Central memory CD8-positive, alpha-beta T cell (primary cell): ENCODE measurements around the gene GRAMD1A.

ENCODE experiments used
- ATAC-seq: fragments of 150-1000 bp; cut with Tn5 transposase; replicated peaks from 2 replicates; pipeline ENCODE4 v1.10.0; 2022; ENCODE audit warnings: mild to moderate bottlenecking, moderate FRiP score, moderate number of reproducible peaks; ENCODE audit not compliant: poor library complexity, severe bottlenecking; ENCODE audit errors: extremely low read depth
- DNase-seq, 2 donors: peaks; one replicate each; pipeline ENCODE4 v3.0.0; 2021; ENCODE audit warnings: low spot score in 2 of 2
- H3K27ac Mint-ChIP-seq: one replicate; pipeline ENCODE4 v1.8.0; 2022; ENCODE audit warnings: low read depth, mild to moderate bottlenecking, moderate library complexity, mixed read lengths
- H3K27me3 Mint-ChIP-seq: one replicate; pipeline ENCODE4 v1.8.0; 2022; ENCODE audit warnings: mixed read lengths
- H3K36me3 Mint-ChIP-seq: one replicate; pipeline ENCODE4 v1.8.0; 2022; ENCODE audit warnings: mild to moderate bottlenecking, moderate library complexity, mixed read lengths; ENCODE audit not compliant: insufficient read depth
- H3K4me1 Mint-ChIP-seq: one replicate; pipeline ENCODE4 v1.8.0; 2022; ENCODE audit warnings: mixed read lengths
- H3K4me3 Mint-ChIP-seq: one replicate; pipeline ENCODE4 v1.8.0; 2022; ENCODE audit warnings: mild to moderate bottlenecking, moderate library complexity, mixed read lengths
- H3K9me3 Mint-ChIP-seq: one replicate; pipeline ENCODE4 v1.8.0; 2022; ENCODE audit warnings: mixed read lengths

The GRAMD1A gene

DNA sequence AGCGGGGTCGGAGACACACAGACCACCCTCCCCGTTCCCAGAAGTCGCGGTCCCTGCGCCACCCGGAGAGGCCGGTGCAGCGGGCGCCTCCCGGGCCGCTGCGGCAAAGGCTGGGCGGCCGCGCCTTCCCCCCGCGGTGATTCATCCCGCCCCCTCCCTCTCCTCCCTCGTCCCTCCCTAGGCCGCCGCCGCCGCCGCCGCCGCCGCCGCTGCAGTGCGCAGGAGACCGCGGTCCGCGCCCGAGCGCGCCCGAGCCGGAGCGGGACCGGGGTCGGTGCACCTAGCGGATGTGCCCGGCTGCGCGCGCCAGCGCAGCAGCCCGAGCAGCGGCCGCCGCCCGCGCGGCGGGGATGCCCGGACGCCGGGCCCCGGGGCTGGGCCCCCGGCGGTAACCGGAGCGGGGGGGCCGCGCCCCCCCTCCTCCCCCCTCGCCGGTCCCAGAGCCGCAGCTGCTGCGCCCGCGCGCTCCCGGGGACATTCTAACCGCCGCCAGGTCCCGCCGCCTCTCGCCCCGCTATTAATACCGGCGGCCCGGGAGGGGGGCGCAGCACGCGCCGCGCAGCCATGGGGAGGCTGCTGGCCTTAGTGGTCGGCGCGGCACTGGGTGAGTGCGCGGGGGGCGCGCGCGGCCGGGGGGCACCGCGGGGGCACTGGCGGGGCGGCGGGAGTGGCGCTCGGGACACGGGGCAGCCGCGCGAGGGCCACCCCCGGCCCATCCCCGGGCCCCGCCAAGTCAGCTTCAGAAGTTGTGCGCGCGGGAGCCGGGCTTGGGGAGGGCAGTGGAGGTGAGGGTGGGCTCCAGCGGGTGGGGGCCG is 30.3 kb downstream of the GRAMD1A start, which contains the start of gene SCN1B:
Gene SCN1B (plus strand): TSS at position 214 of the 815 bp plus-strand sequence. CDS start 351 bp downstream, at position 565.
- peaks cover 8% of the 10 kb centered on the region for H3K36me3 Mint-ChIP-seq
- peaks cover 29% of the 10 kb centered on the region for H3K4me1 Mint-ChIP-seq
- peaks cover 12% of the 10 kb centered on the region for H3K27me3 Mint-ChIP-seq
- peak within 1 kb of the TSS; percentile 71 for H3K4me3 Mint-ChIP-seq
- ATAC-seq, result peak; percentile 73
- H3K27ac Mint-ChIP-seq, result peak within 1 kb of the TSS; percentile 76
- DNase-seq, result no peak
- no peaks in the 10 kb centered on the region for H3K9me3 Mint-ChIP-seq

DNA sequence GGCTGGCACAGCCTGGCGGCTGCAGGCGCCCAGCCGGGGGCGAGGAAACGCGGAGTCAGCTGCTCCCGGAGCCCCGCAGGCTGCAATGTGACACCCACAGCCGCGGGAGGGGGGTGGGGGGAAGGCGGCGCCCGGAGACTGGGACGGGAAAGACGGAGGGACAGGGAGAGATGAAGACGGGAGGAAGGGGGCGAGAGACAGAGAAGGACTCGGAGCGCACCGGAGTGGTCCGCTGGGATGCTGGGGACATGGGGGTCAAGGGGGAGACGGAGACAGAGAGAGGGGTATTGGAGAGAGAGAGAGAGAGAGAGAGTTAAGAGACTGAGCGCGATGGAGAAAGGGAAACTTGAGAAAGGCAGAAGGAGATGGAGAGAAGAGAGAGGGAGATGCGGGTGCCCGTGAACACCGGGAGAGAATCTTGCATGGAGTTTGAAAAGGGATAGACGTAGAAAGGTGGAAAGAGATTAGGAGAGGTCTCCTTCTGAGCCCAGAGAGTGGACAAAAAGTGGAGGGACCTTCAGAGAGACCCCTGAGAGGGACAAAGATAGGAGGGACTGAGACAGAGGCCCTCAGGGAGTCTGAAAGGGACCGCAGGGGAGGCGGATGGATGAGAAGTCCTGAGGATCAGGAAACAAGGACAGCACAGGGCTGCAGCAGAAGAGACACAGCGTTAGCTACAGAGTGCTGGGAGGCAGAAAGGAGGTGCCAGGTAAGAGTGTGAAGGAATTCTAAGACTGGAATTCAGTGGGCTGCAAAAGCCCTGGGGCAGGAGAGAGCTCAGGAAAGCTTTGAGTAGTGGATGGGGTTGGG is 31.2 kb downstream of the GRAMD1A start:
- peaks cover 4% of the 10 kb centered on the region for H3K36me3 Mint-ChIP-seq
- H3K27me3 Mint-ChIP-seq, result peaks cover 12% of the 10 kb centered on the region
- peak overlapping the region; percentile 76 for H3K27ac Mint-ChIP-seq
- H3K9me3 Mint-ChIP-seq, result no peaks in the 10 kb centered on the region
- DNase-seq (no peak), ATAC-seq (no peak)
- H3K4me3 Mint-ChIP-seq, result peak overlapping the region; percentile 71
- peaks cover 29% of the 10 kb centered on the region for H3K4me1 Mint-ChIP-seq

DNA sequence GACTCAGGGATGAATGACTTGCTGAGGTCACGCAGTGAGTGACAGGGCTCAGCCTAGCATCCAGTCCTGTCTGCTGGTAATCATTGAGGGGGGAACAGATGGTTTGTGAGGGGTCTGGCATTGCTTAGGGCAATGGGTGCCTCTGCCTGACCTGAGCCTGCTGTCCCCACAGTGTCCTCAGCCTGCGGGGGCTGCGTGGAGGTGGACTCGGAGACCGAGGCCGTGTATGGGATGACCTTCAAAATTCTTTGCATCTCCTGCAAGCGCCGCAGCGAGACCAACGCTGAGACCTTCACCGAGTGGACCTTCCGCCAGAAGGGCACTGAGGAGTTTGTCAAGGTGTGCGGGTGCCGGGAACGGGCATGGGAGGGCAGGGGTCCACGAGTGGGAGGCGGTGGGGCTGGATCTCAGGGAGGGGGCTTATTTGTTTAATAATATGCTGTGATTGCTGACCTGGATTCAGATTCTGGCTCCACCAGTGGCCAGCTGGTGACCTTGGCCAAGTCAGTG is 32.3 kb downstream of the GRAMD1A start:
- H3K9me3 Mint-ChIP-seq, result no peaks in the 10 kb centered on the region
- H3K27me3 Mint-ChIP-seq, result peaks cover 12% of the 10 kb centered on the region
- DNase-seq (no peak), ATAC-seq (no peak)
- H3K36me3 Mint-ChIP-seq, result peaks cover 3% of the 10 kb centered on the region
- no peak overlapping the region for H3K27ac Mint-ChIP-seq
- no peak overlapping the region for H3K4me3 Mint-ChIP-seq
- H3K4me1 Mint-ChIP-seq, result peaks cover 25% of the 10 kb centered on the region

DNA sequence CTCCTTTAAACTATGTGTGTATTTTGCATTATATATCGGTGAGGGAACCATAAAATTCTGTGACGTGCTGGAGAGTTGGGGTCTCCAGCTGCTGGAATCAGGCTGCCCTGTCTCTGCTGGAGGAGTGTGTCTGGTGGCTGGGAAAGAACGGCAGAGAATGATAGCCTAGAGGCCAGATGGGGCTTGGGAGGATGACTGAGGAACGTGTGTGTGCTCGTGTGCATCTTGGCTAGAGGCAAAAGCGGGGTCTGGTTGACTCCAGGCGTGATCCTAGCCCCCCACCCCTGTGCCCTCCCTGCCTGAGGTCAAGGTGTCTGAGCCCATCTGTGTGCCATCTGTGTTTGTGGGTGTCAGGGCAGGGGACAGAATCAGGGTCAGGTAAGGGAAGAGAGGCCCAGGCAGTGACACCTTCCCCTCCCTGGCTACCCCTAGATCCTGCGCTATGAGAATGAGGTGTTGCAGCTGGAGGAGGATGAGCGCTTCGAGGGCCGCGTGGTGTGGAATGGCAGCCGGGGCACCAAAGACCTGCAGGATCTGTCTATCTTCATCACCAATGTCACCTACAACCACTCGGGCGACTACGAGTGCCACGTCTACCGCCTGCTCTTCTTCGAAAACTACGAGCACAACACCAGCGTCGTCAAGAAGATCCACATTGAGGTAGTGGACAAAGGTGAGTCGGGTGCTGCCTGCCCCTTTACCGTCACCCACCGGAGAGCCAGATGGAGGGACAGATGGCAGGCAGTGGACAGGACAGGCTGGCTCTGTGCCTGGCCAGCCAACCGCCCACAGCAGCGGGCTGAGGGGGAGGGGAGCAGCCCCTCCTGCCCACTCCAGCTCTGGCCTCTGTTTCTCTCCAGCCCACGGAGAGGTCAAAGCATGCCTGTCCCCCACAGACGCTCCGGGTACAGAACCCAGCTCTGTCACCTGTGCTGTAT is 33.2 kb downstream of the GRAMD1A start:
- Mint-ChIP-seq H3K4me1 (peaks cover 16% of the 10 kb centered on the region), H3K27ac (no peak overlapping the region), H3K9me3 (no peaks in the 10 kb centered on the region), H3K36me3 (no peaks in the 10 kb centered on the region), H3K27me3 (peaks cover 12% of the 10 kb centered on the region), H3K4me3 (no peak overlapping the region)
- ATAC-seq (no peak), DNase-seq (no peak)

DNA sequence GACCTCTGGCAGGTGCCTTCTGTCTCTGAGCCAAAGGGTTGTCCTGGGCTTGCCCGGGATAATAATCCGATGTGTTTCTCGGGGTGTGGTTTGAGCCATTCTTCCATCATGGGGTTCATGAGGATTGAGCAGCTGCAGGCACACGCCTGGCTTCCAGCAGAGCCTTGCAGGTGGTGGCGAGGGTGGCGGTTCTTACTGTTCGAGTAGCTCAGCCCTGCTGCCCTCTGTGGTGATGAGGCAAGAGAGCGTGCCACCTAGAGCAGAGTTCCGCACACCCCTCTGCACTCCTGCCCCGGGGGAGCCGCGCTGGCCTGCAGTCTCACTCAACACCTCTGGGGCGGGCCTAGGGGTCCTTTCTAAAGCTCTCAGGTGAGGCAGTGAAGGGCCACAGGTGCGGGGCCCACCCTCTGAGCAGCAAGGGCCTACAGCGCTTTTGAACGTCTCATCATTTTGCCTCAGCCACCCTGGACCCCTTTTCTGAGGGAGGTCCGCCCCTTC is 33.9 kb downstream of the GRAMD1A start:
- Mint-ChIP-seq H3K36me3 (no peaks in the 10 kb centered on the region), H3K27ac (no peak overlapping the region), H3K4me3 (no peak overlapping the region), H3K4me1 (peaks cover 13% of the 10 kb centered on the region), H3K9me3 (no peaks in the 10 kb centered on the region), H3K27me3 (peaks cover 12% of the 10 kb centered on the region)
- no peak for DNase-seq
- ATAC-seq, result no peak

DNA sequence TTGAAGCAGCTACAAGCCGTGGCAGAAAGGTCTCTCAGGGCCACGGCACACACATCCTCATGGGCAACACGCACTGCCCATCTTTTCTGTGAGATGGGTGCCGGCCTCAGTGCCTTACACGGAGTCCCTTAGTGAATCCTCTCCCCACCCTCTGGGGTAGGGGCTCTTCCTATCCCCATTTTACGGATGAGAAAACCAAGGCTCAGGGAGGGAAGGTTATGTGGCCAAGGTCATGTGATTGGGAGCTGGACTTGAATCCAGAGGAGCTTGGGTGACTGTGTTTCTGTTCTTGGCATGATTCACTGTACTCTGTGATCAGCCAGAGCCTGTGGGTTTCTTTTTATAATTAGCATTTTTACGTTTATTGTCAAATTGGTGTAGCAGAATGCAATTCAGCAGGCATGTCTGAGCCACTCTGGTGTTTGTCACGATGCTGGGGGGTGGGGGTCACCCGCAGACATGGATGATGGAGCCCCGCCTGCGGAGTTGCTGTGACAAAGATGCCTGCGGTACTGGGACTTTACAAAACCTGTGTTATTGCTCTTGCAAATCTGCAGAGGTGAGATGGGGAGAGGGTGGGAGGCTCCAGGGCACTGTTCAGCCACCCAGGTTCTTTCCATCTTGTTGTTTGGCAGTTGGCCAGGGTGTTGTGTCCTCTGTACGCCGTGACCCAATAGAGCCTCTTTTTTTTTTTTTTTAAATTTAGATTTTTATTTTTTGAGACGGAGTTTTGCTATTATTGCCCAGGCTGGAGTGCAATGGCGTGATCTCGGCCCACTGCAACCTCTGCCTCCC is 34.7 kb downstream of the GRAMD1A start:
- Mint-ChIP-seq H3K4me3 (no peak overlapping the region), H3K4me1 (peaks cover 7% of the 10 kb centered on the region), H3K27me3 (peaks cover 12% of the 10 kb centered on the region), H3K36me3 (no peaks in the 10 kb centered on the region), H3K27ac (no peak overlapping the region), H3K9me3 (no peaks in the 10 kb centered on the region)
- DNase-seq (no peak), ATAC-seq (no peak)

DNA sequence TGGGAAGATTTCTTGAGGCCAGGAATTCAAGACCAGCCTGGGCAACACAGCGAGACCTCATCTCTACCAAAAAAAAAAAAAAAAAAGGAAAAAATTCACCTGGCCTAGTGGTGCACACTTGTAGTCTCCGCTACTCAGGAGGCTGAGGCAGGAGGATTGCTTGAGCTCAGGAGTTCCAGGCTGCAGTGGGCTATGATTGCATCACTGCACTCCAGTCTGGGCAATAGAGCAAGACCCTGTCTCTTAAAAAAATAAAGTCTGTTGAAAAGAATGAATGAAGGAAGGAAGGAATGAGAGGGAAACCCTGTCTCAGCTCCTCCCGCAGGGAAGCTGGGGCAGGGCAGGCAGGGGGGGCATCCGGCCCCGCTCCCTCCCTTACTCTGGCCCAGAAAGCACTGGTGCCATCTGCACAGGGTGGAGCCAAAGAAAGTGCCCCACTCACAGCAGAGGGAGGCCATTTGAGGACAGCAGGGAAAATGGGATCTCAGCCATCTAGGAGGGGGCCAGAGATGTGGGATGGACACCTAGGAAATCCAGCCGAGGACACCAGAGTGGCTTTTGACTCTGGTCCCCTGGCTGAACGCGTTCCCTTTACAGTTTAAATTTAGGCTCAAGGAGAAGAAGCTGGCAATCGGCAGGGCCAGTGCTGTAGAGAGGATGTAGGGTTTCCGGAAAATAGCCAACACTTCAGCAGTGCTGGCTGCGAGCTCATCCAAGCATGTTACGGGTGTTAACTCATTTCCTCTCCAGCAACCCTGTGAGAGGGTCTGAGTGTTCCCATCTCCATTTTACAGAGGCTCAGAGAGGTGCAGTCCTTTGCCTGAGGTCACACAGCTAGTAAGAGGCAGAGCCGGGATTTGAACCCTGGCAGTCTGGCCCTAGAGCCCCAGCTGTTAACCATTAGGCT is 37.8 kb downstream of the GRAMD1A start:
- H3K9me3 Mint-ChIP-seq, result no peaks in the 10 kb centered on the region
- peaks cover 6% of the 10 kb centered on the region for H3K36me3 Mint-ChIP-seq
- peaks cover 11% of the 10 kb centered on the region for H3K4me1 Mint-ChIP-seq
- no peaks in the 10 kb centered on the region for H3K27me3 Mint-ChIP-seq
- DNase-seq, result no peak
- no peak overlapping the region for H3K4me3 Mint-ChIP-seq
- no peak for ATAC-seq
- H3K27ac Mint-ChIP-seq, result no peak overlapping the region

DNA sequence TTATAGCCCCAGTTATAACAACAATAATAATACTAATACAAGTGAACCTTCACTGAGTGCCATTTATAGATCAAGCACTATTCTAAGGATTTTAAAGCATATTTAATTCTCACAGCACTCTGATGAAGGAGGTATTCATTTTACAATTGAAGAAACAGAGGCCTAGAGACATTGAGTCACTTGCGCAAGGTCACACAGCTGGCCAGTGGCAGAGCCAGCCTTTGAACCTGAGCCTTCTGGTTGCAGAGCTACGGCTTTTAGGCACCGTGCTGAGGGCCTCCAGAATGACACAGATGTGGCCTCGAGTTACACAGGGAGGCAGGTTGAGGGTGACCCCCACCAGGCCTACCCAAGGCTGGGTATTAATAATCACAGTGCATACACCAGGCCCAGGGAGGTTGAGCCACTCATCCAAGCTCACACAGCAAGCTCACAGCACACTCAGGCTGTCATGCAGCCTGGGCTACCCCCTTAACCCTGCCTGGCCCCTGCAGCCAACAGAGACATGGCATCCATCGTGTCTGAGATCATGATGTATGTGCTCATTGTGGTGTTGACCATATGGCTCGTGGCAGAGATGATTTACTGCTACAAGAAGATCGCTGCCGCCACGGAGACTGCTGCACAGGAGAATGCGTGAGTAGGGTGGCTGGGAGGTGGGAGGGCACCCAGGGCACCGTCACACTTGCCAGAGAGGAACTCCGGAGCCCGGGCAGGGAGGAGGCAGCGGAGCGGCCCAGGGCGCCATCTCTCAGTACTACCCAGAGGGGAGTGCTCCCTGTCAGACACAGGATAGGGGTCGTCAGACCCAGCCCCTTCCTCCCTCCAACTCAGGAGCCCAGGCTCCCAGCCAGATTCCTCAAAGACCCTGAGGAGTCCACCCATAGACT is 38.7 kb downstream of the GRAMD1A start:
- Mint-ChIP-seq H3K4me1 (peaks cover 12% of the 10 kb centered on the region), H3K27me3 (no peaks in the 10 kb centered on the region), H3K36me3 (peaks cover 10% of the 10 kb centered on the region), H3K4me3 (peak overlapping the region; percentile 11), H3K9me3 (no peaks in the 10 kb centered on the region), H3K27ac (no peak overlapping the region)
- DNase-seq (no peak), ATAC-seq (no peak)

DNA sequence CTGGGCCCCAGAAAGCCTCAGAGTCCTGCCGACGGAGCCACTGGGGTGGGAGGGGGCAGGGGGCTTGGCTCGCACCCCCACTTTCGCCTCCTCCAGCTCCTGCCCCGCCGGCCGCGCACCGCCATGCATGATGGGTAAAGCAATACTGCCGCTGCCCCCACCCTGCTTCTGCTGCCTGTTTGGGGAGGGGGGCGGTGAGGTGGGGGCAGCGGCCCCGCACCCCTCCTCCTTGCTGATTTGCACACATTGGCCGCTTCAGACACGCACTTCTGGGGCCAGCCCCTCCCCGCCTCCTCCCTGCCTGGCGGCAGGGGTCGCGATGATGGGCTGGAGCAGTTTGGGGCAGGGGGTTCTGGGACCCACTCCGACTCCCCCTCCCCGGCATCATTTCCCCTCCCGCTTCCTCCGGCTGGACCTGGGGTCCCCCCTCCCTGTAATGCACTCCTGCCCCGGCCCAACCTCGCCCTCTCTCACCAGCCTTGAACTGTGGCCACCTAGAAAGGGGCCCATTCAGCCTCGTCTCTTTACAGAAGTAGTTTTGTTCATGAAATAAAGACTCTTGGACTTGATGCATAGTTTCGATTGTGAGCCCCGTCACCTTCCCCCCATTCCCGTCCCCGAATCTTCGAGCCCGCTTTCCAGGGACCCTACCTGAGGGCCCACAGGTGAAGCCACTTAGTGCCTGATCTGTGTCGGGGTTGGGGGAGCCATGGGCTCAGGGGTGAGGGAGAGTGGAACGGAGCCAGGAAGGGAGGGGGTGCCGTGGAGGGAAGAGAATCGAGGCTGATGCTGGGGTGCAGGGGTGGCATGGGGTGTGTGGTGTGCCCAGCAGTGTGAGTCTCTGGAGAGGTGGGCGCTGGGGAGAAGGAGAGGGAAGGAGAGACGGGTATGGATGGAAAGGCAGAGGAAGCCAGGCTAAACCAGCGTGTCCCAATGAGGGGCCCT is 40.0 kb downstream of the GRAMD1A start:
- Mint-ChIP-seq H3K27ac (peak overlapping the region; percentile 44), H3K4me3 (peak overlapping the region; percentile 78), H3K27me3 (no peaks in the 10 kb centered on the region), H3K36me3 (peaks cover 15% of the 10 kb centered on the region), H3K9me3 (no peaks in the 10 kb centered on the region), H3K4me1 (peaks cover 20% of the 10 kb centered on the region)
- no peak for DNase-seq
- ATAC-seq, result no peak
